ENCODE data around the gene MYH14.

DNA sequence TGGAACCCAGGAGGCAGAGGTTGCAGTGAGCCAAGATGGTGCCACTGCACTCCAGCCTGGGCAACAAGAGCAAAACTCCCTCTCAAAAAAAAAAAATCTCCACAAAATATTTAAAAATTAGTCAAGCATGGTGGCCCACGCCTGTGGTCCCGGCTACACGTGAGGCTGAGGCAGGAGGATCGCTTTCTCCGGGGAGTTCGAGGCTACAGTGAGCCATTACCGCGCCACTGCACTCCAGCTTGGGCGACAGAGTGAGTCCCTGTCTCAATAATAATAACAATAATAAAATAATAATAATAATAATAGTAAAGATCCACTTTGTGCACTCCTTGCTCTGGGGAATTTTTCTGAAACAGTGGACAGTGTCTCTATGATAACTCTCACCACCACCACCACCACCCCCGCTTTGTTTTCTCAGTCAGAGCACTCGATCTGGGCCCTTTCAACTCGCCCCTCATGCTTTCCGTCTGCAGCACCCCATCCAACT, 153.3 kb downstream of the MYH14 start:
- TF ChIP-seq, protein P1, sequence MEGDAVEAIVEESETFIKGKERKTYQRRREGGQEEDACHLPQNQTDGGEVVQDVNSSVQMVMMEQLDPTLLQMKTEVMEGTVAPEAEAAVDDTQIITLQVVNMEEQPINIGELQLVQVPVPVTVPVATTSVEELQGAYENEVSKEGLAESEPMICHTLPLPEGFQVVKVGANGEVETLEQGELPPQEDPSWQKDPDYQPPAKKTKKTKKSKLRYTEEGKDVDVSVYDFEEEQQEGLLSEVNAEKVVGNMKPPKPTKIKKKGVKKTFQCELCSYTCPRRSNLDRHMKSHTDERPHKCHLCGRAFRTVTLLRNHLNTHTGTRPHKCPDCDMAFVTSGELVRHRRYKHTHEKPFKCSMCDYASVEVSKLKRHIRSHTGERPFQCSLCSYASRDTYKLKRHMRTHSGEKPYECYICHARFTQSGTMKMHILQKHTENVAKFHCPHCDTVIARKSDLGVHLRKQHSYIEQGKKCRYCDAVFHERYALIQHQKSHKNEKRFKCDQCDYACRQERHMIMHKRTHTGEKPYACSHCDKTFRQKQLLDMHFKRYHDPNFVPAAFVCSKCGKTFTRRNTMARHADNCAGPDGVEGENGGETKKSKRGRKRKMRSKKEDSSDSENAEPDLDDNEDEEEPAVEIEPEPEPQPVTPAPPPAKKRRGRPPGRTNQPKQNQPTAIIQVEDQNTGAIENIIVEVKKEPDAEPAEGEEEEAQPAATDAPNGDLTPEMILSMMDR (IDR thresholded peaks at IDR 0.05) = no peak
- TF ChIP-seq POLR2A (IDR thresholded peaks at IDR 0.05) = no peak
